Measurements from ENCODE around the gene RAB3B.

GRCh38 chr1:51870603-51871350 lies 119.7 kb downstream of the RAB3B start:
- TF ChIP-seq, protein P1, sequence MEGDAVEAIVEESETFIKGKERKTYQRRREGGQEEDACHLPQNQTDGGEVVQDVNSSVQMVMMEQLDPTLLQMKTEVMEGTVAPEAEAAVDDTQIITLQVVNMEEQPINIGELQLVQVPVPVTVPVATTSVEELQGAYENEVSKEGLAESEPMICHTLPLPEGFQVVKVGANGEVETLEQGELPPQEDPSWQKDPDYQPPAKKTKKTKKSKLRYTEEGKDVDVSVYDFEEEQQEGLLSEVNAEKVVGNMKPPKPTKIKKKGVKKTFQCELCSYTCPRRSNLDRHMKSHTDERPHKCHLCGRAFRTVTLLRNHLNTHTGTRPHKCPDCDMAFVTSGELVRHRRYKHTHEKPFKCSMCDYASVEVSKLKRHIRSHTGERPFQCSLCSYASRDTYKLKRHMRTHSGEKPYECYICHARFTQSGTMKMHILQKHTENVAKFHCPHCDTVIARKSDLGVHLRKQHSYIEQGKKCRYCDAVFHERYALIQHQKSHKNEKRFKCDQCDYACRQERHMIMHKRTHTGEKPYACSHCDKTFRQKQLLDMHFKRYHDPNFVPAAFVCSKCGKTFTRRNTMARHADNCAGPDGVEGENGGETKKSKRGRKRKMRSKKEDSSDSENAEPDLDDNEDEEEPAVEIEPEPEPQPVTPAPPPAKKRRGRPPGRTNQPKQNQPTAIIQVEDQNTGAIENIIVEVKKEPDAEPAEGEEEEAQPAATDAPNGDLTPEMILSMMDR (IDR thresholded peaks at IDR 0.05; ENCODE audit: low read length): no peak
- no peak for TF ChIP-seq EZH2 (IDR thresholded peaks at IDR 0.05; ENCODE audit: borderline replicate concordance, low read length)
